H9 (cell line): Measurements from ENCODE around the gene HSH2D. TPM values are rescaled to one million over a fixed set of nuclear protein-coding genes. Genes with fewer than 3 reads are reported as not detected.

Experiments used
- DNase-seq: peaks from one replicate; pipeline ENCODE4 v3.0.0-alpha.2; 2017
- H2AFZ ChIP-seq: one replicate; pipeline ENCODE4 v1.6.1; 2013; ENCODE audit warnings: mild to moderate bottlenecking, low read length, control low read depth, moderate library complexity
- H2AK5ac ChIP-seq: 2 replicates; pipeline ENCODE4 v1.6.1; 2013; ENCODE audit warnings: low read length, control low read depth, mixed read lengths; ENCODE audit not compliant: insufficient read length
- H2BK120ac ChIP-seq: one replicate; pipeline ENCODE4 v1.6.1; 2013; ENCODE audit warnings: low read depth, mild to moderate bottlenecking, low read length, control low read depth, inconsistent platforms; ENCODE audit not compliant: poor library complexity, severe bottlenecking
- H2BK12ac ChIP-seq: 2 replicates; pipeline ENCODE4 v1.6.1; 2013; ENCODE audit warnings: low read length, control low read depth, mixed read lengths, low read depth; ENCODE audit not compliant: insufficient read length
- H2BK15ac ChIP-seq: 2 replicates; pipeline ENCODE4 v1.6.1; 2013; ENCODE audit warnings: low read depth, low read length, control low read depth
- H2BK20ac ChIP-seq: one replicate; pipeline ENCODE4 v1.6.1; 2013; ENCODE audit warnings: low read depth, mild to moderate bottlenecking, low read length, control low read depth, inconsistent platforms; ENCODE audit not compliant: poor library complexity, severe bottlenecking
- H2BK5ac ChIP-seq: 2 replicates; pipeline ENCODE4 v1.6.1; 2013; ENCODE audit warnings: low read length, control low read depth, mixed read lengths; ENCODE audit not compliant: insufficient read length
- H3K14ac ChIP-seq: 2 replicates; pipeline ENCODE4 v1.6.1; 2013; ENCODE audit warnings: low read length, control low read depth; ENCODE audit not compliant: insufficient read depth
- H3K18ac ChIP-seq: 2 replicates; pipeline ENCODE4 v1.6.1; 2013; ENCODE audit warnings: low read depth, mild to moderate bottlenecking, mixed read lengths, low read length, control low read depth; ENCODE audit not compliant: insufficient read length
- H3K23ac ChIP-seq: 2 replicates; pipeline ENCODE4 v1.6.1; 2013; ENCODE audit warnings: low read length, control low read depth, mixed read lengths, low read depth; ENCODE audit not compliant: insufficient read length
- H3K23me2 ChIP-seq: 2 replicates; pipeline ENCODE4 v1.6.1; 2013; ENCODE audit warnings: low read depth, mild to moderate bottlenecking, mixed read lengths, low read length, control low read depth; ENCODE audit not compliant: insufficient read length, poor library complexity, severe bottlenecking
- H3K27ac ChIP-seq: 2 replicates; pipeline ENCODE4 v1.5.1; 2013; ENCODE audit warnings: low read length, control low read depth, mixed read lengths, low read depth; ENCODE audit not compliant: insufficient read length
- H3K27me3 ChIP-seq: 2 replicates; pipeline ENCODE4 v1.6.1; 2013; ENCODE audit warnings: low read length, control low read depth, inconsistent platforms; ENCODE audit not compliant: insufficient read depth
- H3K4ac ChIP-seq: 2 replicates; pipeline ENCODE4 v1.6.1; 2013; ENCODE audit warnings: low read depth, mild to moderate bottlenecking, control low read depth, inconsistent platforms, low read length, moderate library complexity
- H3K4me1 ChIP-seq: 2 replicates; pipeline ENCODE4 v1.6.1; 2013; ENCODE audit warnings: low read length, control low read depth, inconsistent platforms; ENCODE audit not compliant: insufficient read depth
- H3K4me2 ChIP-seq: 2 replicates; pipeline ENCODE4 v1.6.1; 2013; ENCODE audit warnings: low read length, control low read depth, mixed read lengths; ENCODE audit not compliant: insufficient read length, insufficient read depth
- H3K56ac ChIP-seq: 2 replicates; pipeline ENCODE4 v1.6.1; 2013; ENCODE audit warnings: low read depth, mild to moderate bottlenecking, mixed read lengths, low read length, control low read depth; ENCODE audit not compliant: insufficient read length
- H3K79me1 ChIP-seq: 2 replicates; pipeline ENCODE4 v1.6.1; 2013; ENCODE audit warnings: low read depth, mild to moderate bottlenecking, moderate library complexity, low read length, control low read depth, inconsistent platforms; ENCODE audit not compliant: insufficient read depth, poor library complexity, severe bottlenecking
- H3K79me2 ChIP-seq: 2 replicates; pipeline ENCODE4 v1.6.1; 2013; ENCODE audit warnings: low read length, control low read depth, inconsistent platforms; ENCODE audit not compliant: insufficient read depth
- H3K9ac ChIP-seq: 2 replicates; pipeline ENCODE4 v1.6.1; 2013; ENCODE audit warnings: low read length, control low read depth, mixed read lengths; ENCODE audit not compliant: insufficient read length; ENCODE audit errors: extremely low read depth
- H3K9me3 ChIP-seq: one replicate; pipeline ENCODE4 v1.6.1; 2013; ENCODE audit warnings: low read depth, low read length, inconsistent platforms; ENCODE audit not compliant: control insufficient read depth
- H3T11ph ChIP-seq: one replicate; pipeline ENCODE4 v1.6.1; 2013; ENCODE audit warnings: mild to moderate bottlenecking, low read length, control low read depth, inconsistent platforms
- H4K20me1 ChIP-seq: one replicate; pipeline ENCODE4 v1.6.1; 2013; ENCODE audit not compliant: control insufficient read depth, insufficient read length, insufficient read depth
- H4K5ac ChIP-seq: 2 replicates; pipeline ENCODE4 v1.6.1; 2013; ENCODE audit warnings: low read depth, mild to moderate bottlenecking, mixed read lengths, low read length, control low read depth; ENCODE audit not compliant: insufficient read length
- H4K8ac ChIP-seq: replicated peaks from 2 replicates; pipeline ENCODE4 v1.6.1; 2013; ENCODE audit warnings: low read length, control low read depth, mixed read lengths, low read depth; ENCODE audit not compliant: insufficient read length
- H4K91ac ChIP-seq: 2 replicates; pipeline ENCODE4 v1.6.1; 2013; ENCODE audit warnings: low read depth, mild to moderate bottlenecking, moderate library complexity, mixed read lengths, low read length, control low read depth; ENCODE audit not compliant: insufficient read length
- H3K27ac Mint-ChIP-seq, 3 experiments: 2 replicates in 2 of 3; 3 replicates in 1 of 3; pipeline ENCODE4 v1.8.0; 2020 to 2021; ENCODE audit warnings: mixed read lengths in 3 of 3, mild to moderate bottlenecking in 1 of 3, moderate library complexity in 1 of 3
- H3K27me3 Mint-ChIP-seq: 2 replicates; pipeline ENCODE4 v1.8.0; 2021; ENCODE audit warnings: low read depth, mild to moderate bottlenecking, moderate library complexity, mixed read lengths
- H3K36me3 Mint-ChIP-seq, 3 experiments: 2 replicates in 2 of 3; 3 replicates in 1 of 3; pipeline ENCODE4 v1.8.0; 2020 to 2021; ENCODE audit warnings: low read depth in 3 of 3, mixed read lengths in 3 of 3; ENCODE audit not compliant: insufficient read depth in 1 of 3
- H3K4me1 Mint-ChIP-seq, 2 experiments: 2 replicates each; pipeline ENCODE4 v1.8.0; 2020; ENCODE audit warnings: mixed read lengths in 2 of 2
- H3K4me3 Mint-ChIP-seq, 2 experiments: 2 replicates in 1 of 2; 3 replicates in 1 of 2; pipeline ENCODE4 v1.8.0; 2020 to 2021; ENCODE audit warnings: mild to moderate bottlenecking in 2 of 2, mixed read lengths in 2 of 2, moderate library complexity in 1 of 2
- H3K9me3 Mint-ChIP-seq, 2 experiments: 2 replicates in 1 of 2; 3 replicates in 1 of 2; pipeline ENCODE4 v1.8.0; 2020; ENCODE audit warnings: mild to moderate bottlenecking in 2 of 2, mixed read lengths in 2 of 2, moderate library complexity in 1 of 2
- WGBS: extraction: QIAGEN DNeasy Blood & Tissue Kit; methylation state at CpG from one replicate; pipeline ENCODE4 v1.1.7; 2013; ENCODE audit warnings: missing lambda C conversion rate, low lambda C conversion rate, mixed read lengths; ENCODE audit not compliant: insufficient read length; ENCODE audit errors: extremely low coverage; 5-methylcytosine and 5-hydroxymethylcytosine counted together
- total RNA-seq: library from RNA; stranded (reverse); gene quantifications from 2 replicates; pipeline ENCODE4 v1.2.1, GENCODE V29; 2021
- TF ChIP-seq, protein P1 (sequence below): fragments of 200-600 bp; sonication (generic); conservative IDR thresholded peaks from 3 replicates; pipeline ENCODE4 v1.8.0; 2021; ENCODE audit warnings: antibody characterized with exemption, mild to moderate bottlenecking

Gene HSH2D
- total RNA-seq, 1 experiment from 2014 or later, result 2.3 TPM

DNA sequence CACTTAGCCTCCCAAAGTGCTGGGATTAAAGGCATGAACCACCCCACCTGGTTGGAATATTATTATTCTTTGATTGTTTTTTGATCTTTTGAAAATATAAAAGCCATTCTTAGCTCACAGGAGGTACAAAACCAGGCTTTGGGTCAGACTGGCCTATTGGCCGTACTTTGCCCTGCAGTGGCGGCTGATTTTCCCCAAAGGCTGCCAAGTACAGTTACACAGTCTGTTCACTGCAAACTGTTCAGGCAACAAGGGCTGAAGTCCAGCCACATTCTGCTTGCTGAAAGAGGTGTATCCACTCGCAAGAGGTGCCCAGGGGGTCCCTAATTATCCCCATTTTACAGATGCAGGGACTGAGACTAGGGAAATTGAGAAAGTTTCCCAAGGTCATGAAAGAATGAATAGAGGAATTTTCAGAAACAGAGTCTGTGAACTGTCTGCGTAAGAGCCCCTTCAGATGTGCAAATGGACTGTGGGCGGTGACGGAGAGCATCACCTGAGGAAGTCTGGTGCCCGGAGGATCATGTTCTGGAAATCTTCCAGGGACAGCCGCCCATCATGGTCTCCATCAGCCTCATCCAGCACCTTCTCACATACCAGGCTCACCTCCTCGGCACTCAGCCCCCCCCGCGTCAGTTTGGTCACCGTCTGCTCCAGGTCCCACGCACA, 20.9 kb downstream of the HSH2D start:
- H2BK120ac ChIP-seq, result no peak overlapping the region
- no peak overlapping the region for H2BK12ac ChIP-seq
- Mint-ChIP-seq H3K9me3 (peaks cover 0 to 7% of the 10 kb centered on the region in 2 experiments; a peak in 1 of 5 replicates), H3K4me1 (no peaks in the 10 kb centered on the region), H3K27me3 (peaks cover 1% of the 10 kb centered on the region; the same call in 1 of the 2 replicates), H3K36me3 (no peaks in the 10 kb centered on the region), H3K27ac (no peak overlapping the region; a peak in 1 of 7 replicates), H3K4me3 (no peak overlapping the region)
- no peak overlapping the region for H2AK5ac ChIP-seq
- no peak overlapping the region for H3K9ac ChIP-seq
- DNase-seq, result no peak
- no peak overlapping the region for H3T11ph ChIP-seq
- no peak overlapping the region for H4K8ac ChIP-seq
- no peaks in the 10 kb centered on the region for H3K4me1 ChIP-seq
- H3K27me3 ChIP-seq, result no peaks in the 10 kb centered on the region
- H2BK5ac ChIP-seq, result no peak overlapping the region
- H4K5ac ChIP-seq, result no peak overlapping the region
- TF ChIP-seq, protein P1, sequence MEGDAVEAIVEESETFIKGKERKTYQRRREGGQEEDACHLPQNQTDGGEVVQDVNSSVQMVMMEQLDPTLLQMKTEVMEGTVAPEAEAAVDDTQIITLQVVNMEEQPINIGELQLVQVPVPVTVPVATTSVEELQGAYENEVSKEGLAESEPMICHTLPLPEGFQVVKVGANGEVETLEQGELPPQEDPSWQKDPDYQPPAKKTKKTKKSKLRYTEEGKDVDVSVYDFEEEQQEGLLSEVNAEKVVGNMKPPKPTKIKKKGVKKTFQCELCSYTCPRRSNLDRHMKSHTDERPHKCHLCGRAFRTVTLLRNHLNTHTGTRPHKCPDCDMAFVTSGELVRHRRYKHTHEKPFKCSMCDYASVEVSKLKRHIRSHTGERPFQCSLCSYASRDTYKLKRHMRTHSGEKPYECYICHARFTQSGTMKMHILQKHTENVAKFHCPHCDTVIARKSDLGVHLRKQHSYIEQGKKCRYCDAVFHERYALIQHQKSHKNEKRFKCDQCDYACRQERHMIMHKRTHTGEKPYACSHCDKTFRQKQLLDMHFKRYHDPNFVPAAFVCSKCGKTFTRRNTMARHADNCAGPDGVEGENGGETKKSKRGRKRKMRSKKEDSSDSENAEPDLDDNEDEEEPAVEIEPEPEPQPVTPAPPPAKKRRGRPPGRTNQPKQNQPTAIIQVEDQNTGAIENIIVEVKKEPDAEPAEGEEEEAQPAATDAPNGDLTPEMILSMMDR, result no peak
- WGBS, result no CpG with 5 or more reads among the region's 13 CpGs
- no peak overlapping the region for H3K4me2 ChIP-seq
- H3K23me2 ChIP-seq, result no peaks in the 10 kb centered on the region
- H3K18ac ChIP-seq, result no peak overlapping the region
- H2BK20ac ChIP-seq, result no peak overlapping the region
- no peak overlapping the region for H3K27ac ChIP-seq
- H3K23ac ChIP-seq, result no peak overlapping the region
- H3K14ac ChIP-seq, result no peak overlapping the region
- no peak overlapping the region for H2BK15ac ChIP-seq
- no peaks in the 10 kb centered on the region for H3K79me2 ChIP-seq
- no peaks in the 10 kb centered on the region for H3K79me1 ChIP-seq
- H2AFZ ChIP-seq, result no peak overlapping the region
- no peak overlapping the region for H3K4ac ChIP-seq
- H4K91ac ChIP-seq, result no peak overlapping the region
- no peak overlapping the region for H3K56ac ChIP-seq
- H3K9me3 ChIP-seq, result no peaks in the 10 kb centered on the region
- H4K20me1 ChIP-seq, result no peaks in the 10 kb centered on the region
